T1000 (cell line): ENCODE results near the gene TYK2.
A peak's percentile ranks its signal among the peaks of the same experiment; 100 is the strongest.

ENCODE experiments used
- DNase-seq: peaks from one replicate; lab custom pipeline; 2025; ENCODE audit warnings: mixed read lengths; lab: John Stamatoyannopoulos, UW

TYK2 gene

DNA sequence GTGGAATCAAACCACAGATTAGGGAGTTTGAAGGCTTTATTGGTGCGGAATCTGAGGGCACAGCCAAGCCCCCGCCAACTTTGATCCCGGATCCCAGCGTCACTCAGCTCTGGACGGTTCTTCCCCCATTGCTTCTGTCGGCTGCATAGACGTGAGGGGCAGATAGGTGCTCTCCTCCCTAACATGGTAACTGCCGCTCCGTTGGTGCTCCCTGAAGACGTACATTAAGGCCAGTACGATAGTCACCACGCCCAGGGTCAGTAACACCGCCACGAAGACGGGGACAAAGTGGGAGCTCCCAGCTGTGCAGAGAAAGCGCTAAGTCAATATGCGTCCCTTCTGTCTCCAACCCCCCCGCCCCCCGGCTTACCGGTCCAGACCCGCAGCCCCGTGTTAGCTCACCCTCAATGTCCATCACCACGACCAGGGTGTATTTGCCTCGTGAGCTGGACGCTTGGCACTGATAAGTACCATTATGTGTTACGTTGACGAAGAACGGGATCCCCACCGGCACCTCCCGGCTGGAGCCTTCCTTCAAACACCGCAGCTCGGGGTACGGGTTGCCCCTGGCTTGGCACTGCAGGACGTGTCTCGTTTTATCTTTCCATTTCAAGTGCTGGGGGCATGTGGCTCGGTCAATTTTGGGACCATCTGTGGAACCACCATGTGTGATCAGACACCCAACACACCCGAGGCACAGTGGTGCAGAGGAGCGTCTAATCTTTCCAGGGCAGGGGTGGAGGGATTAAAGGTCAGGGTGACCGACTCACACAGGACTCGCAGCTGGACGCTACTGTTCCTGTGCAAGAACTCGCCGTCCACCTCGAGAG lies 46.4 kb downstream of the TYK2 start:
- DNase-seq: no peak

DNA sequence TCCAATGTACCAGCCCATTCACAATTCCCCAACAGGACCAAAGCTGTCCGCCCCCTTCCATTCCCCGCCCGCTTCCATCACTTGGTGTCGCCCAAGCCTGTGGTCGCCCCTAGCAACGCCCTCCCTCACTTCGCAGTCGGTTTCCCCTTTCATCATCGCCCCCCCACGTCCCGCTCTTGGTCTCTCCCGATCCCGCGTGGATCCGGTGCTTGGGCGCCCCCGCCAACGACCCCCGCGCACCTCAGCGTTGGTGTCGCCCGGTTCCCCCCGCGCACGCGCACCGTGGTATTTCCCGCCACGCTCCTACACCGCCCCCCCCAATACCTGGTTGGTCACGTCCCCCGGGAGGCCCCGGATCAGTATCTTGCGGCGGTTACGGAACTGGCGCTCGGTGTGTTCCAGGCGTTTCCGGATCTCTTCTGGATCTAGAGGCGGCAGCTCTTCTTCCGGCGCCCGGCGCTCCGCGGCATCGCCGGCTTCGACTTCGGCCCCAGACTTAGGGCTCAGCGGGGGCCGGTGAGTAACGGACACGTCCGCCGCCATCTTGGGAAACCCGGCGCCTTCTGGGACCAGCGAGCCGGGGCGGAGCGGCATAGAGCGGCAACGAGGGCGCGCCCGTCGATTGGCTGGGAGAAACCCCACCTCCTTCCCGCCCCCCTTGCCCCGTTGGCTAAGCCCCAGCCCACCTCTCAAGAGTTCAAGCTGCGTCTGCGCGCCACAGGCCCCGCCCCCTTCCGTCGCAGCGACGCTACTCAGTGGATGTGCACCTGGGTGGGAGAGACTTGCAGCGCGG lies 47.2 kb downstream of the TYK2 start, which contains the start of gene RAVER1:
RAVER1 (minus strand) TSS at position 565 of the 793 bp plus-strand sequence; CDS start at position 543, 22 bp downstream.
- DNase-seq: peak; percentile 96

DNA sequence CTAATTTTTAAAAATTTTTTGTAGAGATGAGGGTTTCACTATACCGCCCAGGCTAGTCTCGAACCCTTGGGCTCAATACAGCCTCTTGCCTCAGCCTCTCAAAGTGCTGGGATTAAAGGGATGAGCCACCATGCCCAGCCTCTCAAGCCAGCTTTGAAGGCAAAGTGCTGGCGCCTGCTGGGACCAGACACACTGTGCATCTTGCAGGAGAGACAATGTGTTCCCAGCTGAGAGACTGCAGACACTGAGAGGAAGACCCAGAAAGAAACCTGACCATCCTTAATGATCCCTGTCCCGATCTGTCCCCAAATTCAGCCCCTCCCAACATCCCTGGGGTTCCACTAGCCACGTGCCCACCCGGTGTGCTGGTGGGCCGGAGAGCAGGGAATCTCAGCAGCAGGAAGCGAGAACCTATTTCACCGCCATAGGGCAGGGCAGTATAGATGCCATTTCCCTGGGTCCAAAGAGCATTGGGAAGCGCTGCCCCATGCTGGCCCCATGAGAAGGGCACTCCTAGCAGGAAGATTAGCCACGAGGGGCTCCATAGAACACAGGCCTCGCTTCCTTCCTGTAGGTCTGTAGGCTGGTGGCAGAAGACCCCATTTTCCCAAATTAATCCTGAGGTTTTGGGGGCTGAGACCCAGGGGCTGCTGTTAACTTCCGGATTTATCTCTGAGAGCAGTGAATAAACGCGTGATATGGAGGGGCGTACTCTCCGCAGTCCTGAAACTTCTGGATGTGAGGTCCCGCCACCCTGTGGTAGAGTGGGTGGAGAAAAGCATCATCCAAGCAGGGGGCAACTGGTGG lies 48.0 kb downstream of the TYK2 start:
- DNase-seq: no peak

DNA sequence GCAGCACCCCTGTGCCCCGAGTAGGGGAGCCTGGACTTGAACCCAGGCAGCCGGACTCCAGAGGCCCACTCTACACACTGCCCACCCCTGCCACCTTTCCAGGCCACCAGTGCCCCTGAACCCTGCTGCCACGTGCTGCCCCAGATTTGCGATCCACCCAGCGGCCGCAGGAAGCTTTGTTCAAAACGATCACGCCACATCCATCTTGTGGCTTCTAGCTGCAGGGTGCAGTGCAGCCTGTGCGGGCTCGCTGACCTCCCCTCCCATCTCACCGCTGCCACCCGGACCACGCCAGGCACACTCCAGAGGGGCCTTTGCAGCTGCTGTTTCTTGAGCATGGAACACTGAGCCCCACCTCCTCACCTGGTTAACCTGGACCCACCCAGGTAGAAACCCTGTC lies 50.8 kb downstream of the TYK2 start:
- DNase-seq: no peak

DNA sequence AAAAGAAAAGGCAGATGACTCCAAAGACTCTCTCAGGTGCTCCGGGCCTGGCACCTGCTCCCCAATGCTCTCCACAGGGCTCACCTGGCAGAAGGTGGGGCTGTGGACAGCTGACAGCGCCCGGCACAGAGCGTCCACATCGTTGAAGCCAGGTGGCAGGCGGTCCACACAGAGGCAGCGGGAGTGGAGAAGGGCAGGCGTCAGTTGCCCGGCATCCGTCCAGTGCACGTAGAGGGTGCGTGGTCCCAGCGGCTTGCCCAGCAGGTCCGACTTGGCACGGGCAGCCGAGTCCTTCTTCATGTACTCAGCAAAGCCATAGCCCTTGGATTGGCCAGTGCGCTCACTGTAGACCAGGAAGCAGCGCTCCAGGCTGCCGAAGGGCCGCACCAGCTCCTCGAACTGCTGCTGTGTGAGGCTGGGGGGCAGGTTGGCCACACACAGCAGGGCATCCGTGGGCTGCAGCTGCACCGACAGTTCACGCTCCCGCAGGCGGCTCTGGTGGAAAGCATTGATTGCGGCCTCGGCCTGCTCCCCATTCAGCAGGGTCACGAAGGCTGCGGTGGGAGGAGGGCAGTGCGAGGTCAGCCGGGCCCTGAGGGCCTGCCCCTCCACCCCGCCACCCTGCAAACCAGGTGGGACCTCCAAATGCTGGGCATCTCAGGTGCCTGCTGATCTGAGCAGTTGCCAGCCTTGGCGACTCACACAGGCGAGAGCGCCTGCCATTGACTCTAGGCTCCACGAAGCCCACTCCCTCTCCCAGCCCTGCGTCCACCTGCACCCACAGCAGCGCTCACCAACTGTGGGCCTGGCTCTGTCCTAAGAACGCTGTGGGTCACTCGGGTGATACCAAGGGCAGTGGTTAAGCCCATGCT lies 51.6 kb downstream of the TYK2 start:
- DNase-seq: no peak

DNA sequence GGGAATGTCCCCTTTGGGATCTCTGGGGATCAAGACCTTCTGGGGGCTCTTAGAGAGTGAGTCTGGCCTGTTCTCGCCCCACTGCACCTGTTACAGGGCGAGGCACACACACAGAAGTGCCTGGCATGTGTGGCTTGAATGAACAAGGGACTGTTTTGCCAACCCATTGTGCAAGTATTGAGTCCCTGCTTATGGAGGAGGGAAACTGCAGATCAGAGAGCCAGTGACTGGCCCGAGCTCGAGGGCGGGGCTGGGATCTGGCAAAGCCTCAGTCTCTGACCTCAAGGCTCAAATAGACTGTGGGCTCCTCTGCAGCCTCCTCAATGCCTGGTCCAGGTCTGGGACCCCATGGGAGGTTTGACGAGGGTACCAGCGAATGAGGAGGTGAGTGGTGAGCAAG lies 52.6 kb downstream of the TYK2 start:
- DNase-seq: no peak

DNA sequence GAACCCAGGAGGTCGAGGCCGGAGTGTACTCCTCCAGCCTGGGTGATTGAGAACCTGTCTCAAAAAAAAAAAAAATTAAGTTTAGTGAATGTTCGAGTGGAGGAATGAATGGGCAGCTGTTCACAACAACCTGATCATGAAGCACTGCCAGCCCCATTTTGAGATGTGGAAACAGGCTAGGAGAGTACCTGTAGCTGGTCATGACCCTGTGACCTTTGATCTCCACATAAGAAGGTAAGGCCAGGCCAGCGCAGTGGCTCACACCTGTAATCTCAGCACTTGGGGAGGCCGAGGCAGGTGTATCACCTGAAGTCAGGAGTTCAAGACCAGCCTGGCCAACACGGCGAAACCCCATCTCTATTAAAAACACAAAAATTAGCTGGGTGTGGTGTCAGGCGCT lies 54.6 kb downstream of the TYK2 start:
- DNase-seq: no peak

DNA sequence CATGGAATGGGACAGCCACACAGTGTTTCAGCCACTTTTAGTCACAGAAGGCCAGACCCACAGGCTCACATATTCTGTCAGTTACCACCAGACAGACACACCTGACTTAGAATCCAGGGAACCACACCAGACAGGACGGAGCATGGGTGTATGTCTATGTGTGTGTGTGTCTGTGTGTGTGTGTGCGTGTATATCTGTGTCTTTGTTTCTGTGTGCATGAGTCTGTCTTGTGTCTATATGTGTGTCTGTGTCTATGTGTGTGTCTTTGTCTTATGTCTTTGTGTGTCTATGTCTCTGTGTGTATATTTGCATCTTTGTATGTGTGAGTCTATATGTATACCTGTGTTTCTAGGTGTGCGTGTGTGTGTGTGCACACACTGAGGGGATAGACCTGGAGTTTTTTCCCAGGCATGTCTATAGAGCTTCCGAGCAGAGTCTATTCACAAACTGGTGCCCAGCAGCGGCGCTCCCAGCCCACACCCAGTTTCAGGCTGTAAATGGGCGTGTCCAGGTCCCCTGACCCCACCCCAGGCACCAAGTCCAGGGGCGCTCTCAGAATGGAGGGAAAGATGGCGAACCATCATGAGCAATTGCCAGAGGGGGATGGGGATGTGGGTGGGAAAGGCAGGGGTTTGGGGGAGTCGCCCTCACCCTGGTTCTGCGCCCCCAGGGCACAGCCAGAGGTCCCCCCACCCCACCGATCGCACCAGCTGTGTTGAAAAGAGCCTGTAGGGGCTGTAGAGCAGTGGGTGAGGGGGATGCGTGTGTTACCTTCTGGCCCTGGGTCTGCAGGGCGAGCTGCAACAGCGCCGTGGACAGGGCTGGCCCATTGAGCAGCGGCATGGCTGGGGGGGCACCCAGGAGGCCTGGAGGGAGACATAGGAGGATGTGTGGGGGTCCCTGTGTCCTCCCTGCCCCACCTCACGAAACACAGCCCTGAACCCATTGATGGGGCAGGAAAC lies 58.2 kb downstream of the TYK2 start:
- DNase-seq: no peak

DNA sequence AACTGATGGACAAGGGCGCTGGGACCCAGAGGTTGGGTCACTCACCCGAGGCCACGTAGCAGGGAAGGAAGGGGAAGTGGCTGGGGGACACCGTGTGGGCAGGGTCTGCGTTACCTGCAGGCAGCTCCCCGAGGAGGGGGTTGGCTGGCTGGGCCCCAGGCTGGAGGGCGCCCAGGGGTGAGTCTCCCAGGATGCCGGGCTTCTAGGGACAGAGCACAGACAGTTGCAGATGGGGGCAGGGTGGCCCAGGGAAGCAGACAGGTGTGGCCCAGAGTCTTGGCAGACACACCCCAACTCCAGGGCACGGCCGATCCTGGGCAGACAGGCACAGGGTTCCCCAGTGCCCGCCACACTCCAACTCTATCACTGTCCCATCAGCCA lies 59.0 kb downstream of the TYK2 start:
- DNase-seq: no peak

DNA sequence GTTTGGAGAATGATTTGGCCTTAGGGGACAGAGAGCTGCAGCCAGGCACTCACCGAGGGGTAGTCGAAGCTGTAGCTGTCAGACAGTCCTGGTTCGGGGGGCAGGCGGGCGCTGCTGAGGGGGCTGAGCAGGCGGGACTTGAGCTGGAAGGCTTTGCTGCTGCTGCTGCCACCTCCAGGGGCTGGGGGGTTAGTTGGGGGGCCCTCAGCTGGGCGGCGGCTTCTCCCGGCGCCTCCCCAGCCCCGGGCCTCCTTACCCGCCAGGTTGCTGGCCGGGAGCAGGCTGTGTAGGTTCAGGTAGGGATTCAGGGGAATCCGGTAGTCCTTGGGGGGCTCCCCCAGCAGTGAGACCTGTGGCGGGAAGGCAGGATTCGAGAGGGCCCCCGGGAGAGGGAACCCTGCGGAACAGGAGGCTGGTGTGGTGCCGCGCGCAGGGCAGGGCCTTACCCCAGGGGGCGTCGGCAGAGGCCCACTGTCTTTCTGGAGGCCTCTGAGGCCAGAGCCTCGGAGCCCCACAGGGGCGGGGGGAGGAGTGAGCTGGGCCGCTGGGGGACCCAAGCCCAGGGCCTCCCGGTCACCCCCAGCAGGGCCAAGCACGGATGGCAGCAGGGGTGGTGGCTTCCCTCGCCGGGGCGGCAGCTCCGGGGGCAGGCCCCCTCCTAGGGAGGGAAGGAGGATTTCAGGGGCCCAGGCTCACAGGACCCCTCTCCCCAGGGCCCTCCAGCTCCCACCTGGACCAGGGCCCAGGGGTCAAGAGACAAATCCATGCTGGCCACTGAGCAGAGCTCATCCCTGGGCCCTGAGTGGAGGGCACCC lies 59.6 kb downstream of the TYK2 start:
- DNase-seq: no peak

DNA sequence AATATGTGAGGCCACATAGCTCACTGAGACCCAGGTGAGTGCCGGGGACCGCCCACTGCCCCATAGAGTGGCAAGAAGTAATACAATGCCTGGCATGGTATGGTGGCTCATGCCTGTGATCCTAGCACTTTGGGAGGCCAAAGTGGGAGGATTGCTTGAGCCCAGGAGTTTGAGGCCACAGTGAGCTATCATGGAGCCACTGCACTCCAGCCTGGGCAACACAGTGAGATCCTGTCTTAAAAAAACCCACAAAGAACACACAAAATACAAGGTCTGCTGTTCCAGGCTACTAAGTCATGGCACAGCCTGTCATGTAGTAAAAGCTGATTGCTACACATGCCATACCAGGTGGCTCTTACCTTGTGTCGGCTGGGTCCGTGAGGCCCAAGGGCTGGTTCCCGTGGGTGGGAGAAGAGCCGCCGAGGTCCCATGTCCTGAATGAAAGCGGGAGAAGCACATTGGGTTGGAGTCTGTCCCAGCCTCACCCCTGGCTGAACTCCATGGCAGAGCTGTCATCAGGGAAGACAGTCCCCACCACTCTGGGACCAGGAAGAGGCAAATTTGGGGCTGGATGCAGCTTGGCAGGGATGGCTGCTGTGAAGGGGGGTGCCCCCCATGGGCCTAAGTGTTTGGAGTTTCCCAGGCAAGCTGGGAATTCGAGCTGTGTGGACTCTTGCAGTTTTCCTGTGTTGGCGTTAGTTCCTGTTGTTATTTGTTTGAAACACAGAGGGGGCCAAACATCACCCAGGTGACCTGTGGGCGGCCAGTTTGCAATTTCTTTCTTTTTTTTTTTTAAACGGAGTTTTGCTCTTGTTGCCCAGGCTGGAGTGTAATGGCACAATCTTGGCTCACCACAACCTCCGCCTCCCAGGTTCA lies 61.3 kb downstream of the TYK2 start:
- no peak for DNase-seq

DNA sequence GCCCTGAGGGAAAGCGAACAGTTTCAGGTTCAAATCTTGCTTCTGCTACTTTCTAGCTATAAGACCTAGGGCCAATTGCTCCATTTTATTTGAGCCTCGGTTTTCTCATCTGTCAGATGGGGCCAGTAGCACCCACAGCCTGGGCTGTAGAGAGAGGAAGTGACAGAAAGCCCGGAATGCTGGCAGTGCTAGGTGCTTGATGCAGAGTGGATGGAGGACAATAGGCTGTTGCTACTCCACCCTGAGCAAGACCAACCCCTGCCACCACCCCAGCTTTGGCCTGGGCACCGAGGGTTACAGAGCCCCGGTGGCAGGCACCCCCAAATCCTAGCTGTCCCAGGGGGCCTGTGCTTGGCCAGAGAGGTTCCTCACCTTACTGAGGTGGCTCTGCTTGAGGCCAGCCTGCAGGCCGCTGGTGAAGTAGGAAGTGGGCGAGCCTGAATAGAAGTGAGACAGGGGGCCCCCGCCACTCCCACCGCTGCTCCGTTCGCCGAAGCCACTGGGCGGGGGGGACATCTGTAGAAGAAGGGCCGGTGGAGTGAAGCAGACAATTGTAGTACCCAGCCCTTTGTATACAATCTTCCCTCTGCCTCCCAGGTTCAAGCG lies 62.4 kb downstream of the TYK2 start:
- DNase-seq: no peak

DNA sequence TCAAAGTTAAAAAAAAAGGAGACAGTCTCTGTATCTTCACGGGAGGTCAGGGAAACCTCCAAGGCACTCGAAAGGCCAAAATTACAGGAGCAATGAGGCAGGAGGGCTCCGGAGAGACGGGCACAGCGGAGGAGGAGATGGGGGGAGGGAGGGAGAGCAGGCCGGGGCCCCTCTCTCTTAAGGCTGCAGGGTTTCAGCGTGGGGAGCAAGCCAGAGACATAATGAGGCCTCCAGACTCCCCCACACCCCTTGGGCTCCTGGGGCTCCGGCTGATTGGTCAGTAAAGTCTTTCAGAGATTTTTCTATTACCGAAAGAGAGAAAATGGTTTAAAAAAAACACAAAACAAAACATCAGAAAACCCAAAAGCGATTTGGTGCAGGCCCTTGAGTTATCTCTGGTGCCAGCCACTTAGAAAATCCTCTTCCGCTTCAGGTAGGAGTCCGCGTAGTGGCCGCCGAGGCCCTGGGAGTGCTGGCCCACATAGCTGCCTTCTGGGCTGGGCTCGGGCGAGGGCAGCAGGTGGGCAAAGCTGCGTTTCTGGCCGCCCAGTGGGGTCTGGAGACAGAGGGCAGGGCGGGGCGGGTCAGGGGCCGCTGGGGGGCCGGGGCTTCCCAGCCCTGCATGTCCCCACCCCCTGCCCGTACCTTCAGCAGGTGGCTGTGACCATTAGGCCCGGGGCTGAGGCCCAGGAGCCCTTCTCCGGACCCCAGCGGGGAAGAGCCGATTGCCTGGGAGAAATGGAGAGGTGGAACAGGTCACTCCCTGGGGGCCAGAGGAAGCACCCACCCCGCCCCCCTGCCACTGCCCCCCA lies 63.1 kb downstream of the TYK2 start:
- no peak for DNase-seq

DNA sequence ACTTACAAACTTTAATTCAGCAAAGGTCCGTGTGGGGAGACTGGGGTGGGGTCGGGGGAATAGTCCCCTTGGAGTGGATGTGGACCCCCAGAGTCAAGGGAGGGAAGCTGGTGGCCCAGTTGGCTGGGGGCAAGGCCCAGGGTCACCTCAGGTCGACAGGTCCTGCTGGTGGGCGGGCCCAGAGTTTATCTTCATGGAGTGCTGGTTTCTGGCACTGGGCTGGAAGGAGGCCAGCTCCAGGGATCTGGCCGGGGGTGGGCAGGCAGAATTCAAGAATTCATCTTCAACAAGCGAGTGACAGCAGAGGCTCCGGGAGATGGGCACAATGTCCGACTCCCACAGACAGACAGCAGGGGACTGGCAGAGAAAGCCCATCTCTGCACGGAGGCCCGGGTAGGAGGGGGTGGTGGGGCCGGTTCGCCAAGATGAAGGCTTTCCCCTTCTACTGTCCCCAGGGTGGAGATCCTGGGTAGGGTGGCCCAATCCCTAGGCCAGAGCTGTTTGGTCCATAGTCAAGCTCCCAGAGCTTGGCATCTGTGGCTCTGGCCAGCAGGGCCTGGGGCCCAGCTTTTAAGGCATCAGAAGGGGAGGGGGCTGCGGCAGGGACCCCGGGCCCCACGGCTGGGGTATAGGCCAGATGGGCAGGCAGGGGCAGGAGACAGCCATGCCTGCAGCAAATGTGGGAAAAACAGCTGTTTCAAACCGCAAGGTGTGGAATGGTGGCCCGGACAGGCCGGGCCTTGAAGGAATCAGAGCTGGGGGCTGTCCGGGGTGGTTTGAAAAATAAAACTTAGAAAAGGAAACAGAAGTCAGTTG lies 63.9 kb downstream of the TYK2 start:
- DNase-seq: no peak

DNA sequence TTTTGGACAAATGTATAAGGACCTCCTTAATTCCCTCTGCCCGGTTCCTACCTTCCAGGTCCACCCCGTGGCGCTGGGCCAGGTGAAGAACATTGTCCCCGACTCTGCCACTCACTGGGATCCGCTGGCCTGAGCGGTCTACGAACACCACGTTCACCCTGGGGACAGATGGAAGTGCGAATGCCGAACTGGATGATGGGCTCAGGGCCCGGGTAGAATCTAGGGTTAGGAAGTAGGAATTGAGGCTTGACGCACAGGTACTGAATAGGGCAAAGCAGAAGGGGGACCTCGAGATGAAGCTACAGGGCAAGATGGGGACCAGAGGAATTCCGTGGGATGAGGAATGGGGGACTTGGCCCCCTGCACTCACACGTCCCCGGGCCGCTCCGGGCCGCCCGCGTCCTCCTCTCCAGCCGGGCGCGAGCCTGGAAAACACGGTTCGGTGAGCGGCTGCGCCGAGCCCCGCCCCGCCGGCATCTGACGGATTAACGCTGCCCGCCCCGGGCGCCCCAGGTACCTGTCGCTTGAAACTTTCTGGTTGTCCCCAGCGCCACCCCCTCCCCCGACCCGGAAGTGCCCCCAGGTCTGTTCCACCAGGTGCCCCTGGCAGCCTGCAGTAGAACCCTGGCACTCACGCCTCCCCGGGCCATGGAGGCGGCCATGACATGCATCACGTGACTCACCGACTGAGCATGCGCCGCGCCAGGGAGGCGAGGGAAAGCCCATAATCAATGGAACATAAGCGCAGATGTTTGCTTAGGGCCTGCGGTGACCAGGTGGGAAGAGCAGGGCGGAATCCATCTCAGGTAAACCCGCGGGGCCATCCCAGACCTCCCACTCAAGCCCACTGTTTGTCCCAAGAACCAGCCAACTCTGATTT lies 64.8 kb downstream of the TYK2 start, which contains the start of gene FDX2:
FDX2 (minus strand) TSS at position 681 of the 880 bp plus-strand sequence; CDS start at position 662, 19 bp downstream.
- DNase-seq: peak; percentile 66
